ENCODE data around the gene B9D1. TPM values are rescaled to one million over a fixed set of nuclear protein-coding genes. Genes with fewer than 3 reads are reported as not detected.

Gene B9D1
- total RNA-seq, 1 experiment from 2014 or later: 20.0 TPM

- ATAC-seq: no peak
- H2AFZ ChIP-seq (ENCODE audit: low read depth, low read length, poor library complexity, severe bottlenecking): no peak overlapping the region
- H3K36me3 ChIP-seq (ENCODE audit: control insufficient read depth in 1 of 2, insufficient read depth in 2 of 2, low read length in 2 of 2): peaks cover 4 to 22% of the 10 kb centered on the region in 2 experiments; a peak in 2 of 4 replicates
- H3K27me3 ChIP-seq (ENCODE audit: insufficient read depth, low read length): no peaks in the 10 kb centered on the region
- peaks cover 7 to 14% of the 10 kb centered on the region in 2 experiments; a peak in 3 of 4 replicates for H3K4me1 ChIP-seq (ENCODE audit: control insufficient read depth in 1 of 2, insufficient read depth in 2 of 2, low read length in 2 of 2)
- ChIA-PET CTCF (no interaction called here), POLR2A (no interaction called here), RAD21 (ENCODE audit: low non-redundant PET in 1 of 2, low total read pairs in 2 of 2, uncharacterized antibody in 2 of 2, unreplicated experiment in 2 of 2) (no interaction called here)
- no peaks in the 10 kb centered on the region for H3K79me2 ChIP-seq (ENCODE audit: insufficient read depth, low read length)
- no TSS peak for BruUV-seq (replicated peaks)
- intact Hi-C loops (cut with micrococcal nuclease): no loop called here
- no peaks in the 10 kb centered on the region for H3K9me2 ChIP-seq (ENCODE audit: insufficient read depth)
- no peak overlapping the region for H3K4me2 ChIP-seq (ENCODE audit: low read length)
- no peak for TF ChIP-seq FOSL1 (IDR thresholded peaks at IDR 0.05; ENCODE audit: low read depth)
- no peak for TF ChIP-seq ZFX (IDR thresholded peaks at IDR 0.05)
- TF ChIP-seq SRF (IDR thresholded peaks at IDR 0.05; ENCODE audit: low read depth): no peak
- no peak for TF ChIP-seq YY1 (IDR thresholded peaks at IDR 0.05; ENCODE audit: extremely low read depth, insufficient replicate concordance, low read depth, low read length)
- no peak for TF ChIP-seq CTCF (IDR thresholded peaks at IDR 0.05 in 2 of 3, conservative IDR thresholded peaks at IDR 0.05 in 1 of 3; ENCODE audit: borderline replicate concordance in 1 of 3, insufficient read depth in 1 of 3, low read depth in 2 of 3, low read length in 2 of 3)
- DNase-seq (ENCODE audit: low read depth, low spot score): no peak
- H3K9me3 ChIP-seq (ENCODE audit: control insufficient read depth in 1 of 2, insufficient read depth in 1 of 2, low read depth in 1 of 2, low read length in 2 of 2): no peaks in the 10 kb centered on the region
- H4K20me1 ChIP-seq (ENCODE audit: insufficient read depth): no peaks in the 10 kb centered on the region
- H3K4me3 ChIP-seq (replicated peaks in 1 of 2; ENCODE audit: low read depth in 1 of 2, low read length in 2 of 2): no peak overlapping the region
- no peak overlapping the region for H3K27ac ChIP-seq (ENCODE audit: low read depth, low read length)
- no peak overlapping the region for H3K9ac ChIP-seq (ENCODE audit: low read length)
These were observed 28.7 kb downstream of the B9D1 start for GRCh38 chr17:19333736-19334290.

GRCh38 chr17:19333132-19333440, 29.4 kb downstream of the B9D1 start:
- no peak for ATAC-seq
- H3K27me3 ChIP-seq (ENCODE audit: insufficient read depth, low read length): no peaks in the 10 kb centered on the region
- H3K4me2 ChIP-seq (ENCODE audit: low read length): no peak overlapping the region
- H3K79me2 ChIP-seq (ENCODE audit: insufficient read depth, low read length): no peaks in the 10 kb centered on the region
- CTCF ChIA-PET: no interaction called here
- H3K9ac ChIP-seq (ENCODE audit: low read length): no peak overlapping the region
- H3K9me2 ChIP-seq (ENCODE audit: insufficient read depth): no peaks in the 10 kb centered on the region
- RAD21 ChIA-PET (ENCODE audit: low non-redundant PET in 1 of 2, low total read pairs in 2 of 2, uncharacterized antibody in 2 of 2, unreplicated experiment in 2 of 2): no interaction called here
- no peak for DNase-seq (ENCODE audit: low read depth, low spot score)
- H3K4me3 ChIP-seq (replicated peaks in 1 of 2; ENCODE audit: low read depth in 1 of 2, low read length in 2 of 2): no peak overlapping the region
- peaks cover 3 to 16% of the 10 kb centered on the region in 2 experiments for H3K4me1 ChIP-seq (ENCODE audit: control insufficient read depth in 1 of 2, insufficient read depth in 2 of 2, low read length in 2 of 2)
- H3K27ac ChIP-seq (ENCODE audit: low read depth, low read length): no peak overlapping the region
- intact Hi-C loops (cut with micrococcal nuclease): no loop called here
- no peaks in the 10 kb centered on the region for H3K9me3 ChIP-seq (ENCODE audit: control insufficient read depth in 1 of 2, insufficient read depth in 1 of 2, low read depth in 1 of 2, low read length in 2 of 2)
- H4K20me1 ChIP-seq (ENCODE audit: insufficient read depth): no peaks in the 10 kb centered on the region
- BruUV-seq (replicated peaks): no TSS peak
- H3K36me3 ChIP-seq (ENCODE audit: control insufficient read depth in 1 of 2, insufficient read depth in 2 of 2, low read length in 2 of 2): peaks cover 4 to 22% of the 10 kb centered on the region in 2 experiments; a peak in 2 of 4 replicates
- H2AFZ ChIP-seq (ENCODE audit: low read depth, low read length, poor library complexity, severe bottlenecking): no peak overlapping the region
- POLR2A ChIA-PET: no interaction called here
- TF ChIP-seq CTCF (IDR thresholded peaks at IDR 0.05 in 2 of 3, conservative IDR thresholded peaks at IDR 0.05 in 1 of 3; ENCODE audit: borderline replicate concordance in 1 of 3, insufficient read depth in 1 of 3, low read depth in 2 of 3, low read length in 2 of 3) (no peak), TCF7L2 (IDR thresholded peaks at IDR 0.05; ENCODE audit: borderline replicate concordance, extremely low read depth, insufficient read depth, insufficient read length) (no peak), EZH2phosphoT487 (IDR thresholded peaks at IDR 0.05; ENCODE audit: borderline replicate concordance) (no peak), ZBTB33 (IDR thresholded peaks at IDR 0.05; ENCODE audit: extremely low read depth, insufficient replicate concordance, low read length) (no peak), RAD21 (IDR thresholded peaks at IDR 0.05; ENCODE audit: low read depth) (no peak), EGR1 (IDR thresholded peaks at IDR 0.05; ENCODE audit: low read depth) (no peak), FOSL1 (IDR thresholded peaks at IDR 0.05; ENCODE audit: low read depth) (no peak), POLR2AphosphoS5 (IDR thresholded peaks at IDR 0.05; ENCODE audit: low read depth, low read length) (no peak), SIN3A (IDR thresholded peaks at IDR 0.05; ENCODE audit: low read depth) (no peak), SRF (IDR thresholded peaks at IDR 0.05; ENCODE audit: low read depth) (no peak), EZH2 (IDR thresholded peaks at IDR 0.05) (no peak)

Measured in HCT116 (cell line).